H1 (cell line): ENCODE measurements around the gene TINAGL1. TPM values are rescaled to one million over a fixed set of nuclear protein-coding genes. Genes with fewer than 3 reads are reported as not detected.

Source experiments
- CTCF ChIA-PET: fragments of 300-600 bp; sonication (Branson Sonifier 250); formaldehyde crosslinking; loops from one replicate; lab custom pipeline; 2021; ENCODE audit not compliant: partially characterized antibody; lab: Charles Lee
- POLR2A ChIA-PET: fragments of 300-600 bp; sonication (Branson Sonifier 250); formaldehyde crosslinking; loops from one replicate; lab custom pipeline; 2021; ENCODE audit warnings: inconsistent platforms; ENCODE audit not compliant: partially characterized antibody; lab: Charles Lee
- DNase-seq, 2 experiments: peaks; one replicate each; pipeline versions ENCODE4 v3.0.0 to v3.0.0-alpha.2; 2010 to 2022; ENCODE audit warnings: low spot score in 2 of 2, low read depth in 1 of 2, mixed read lengths in 1 of 2
- FAIRE-seq: peaks from 2 replicates; lab custom pipeline; 2011; peaks lifted over from hg19 to GRCh38; lab: Jason Lieb, UNC
- H2AFZ ChIP-seq: 2 replicates; pipeline ENCODE4 v1.8.1; 2012; ENCODE audit warnings: low read length, inconsistent platforms
- H2AK5ac ChIP-seq: 2 replicates; pipeline ENCODE4 v1.6.1; 2013; ENCODE audit warnings: low read depth, low read length
- H2BK120ac ChIP-seq: replicated peaks from 2 replicates; pipeline ENCODE3; 2013; ENCODE audit warnings: low read depth, low read length, inconsistent platforms
- H2BK12ac ChIP-seq: 2 replicates; pipeline ENCODE4 v1.6.1; 2013; ENCODE audit warnings: low read depth, low read length
- H2BK15ac ChIP-seq: 2 replicates; pipeline ENCODE4 v1.6.1; 2013; ENCODE audit warnings: low read length
- H2BK20ac ChIP-seq: 2 replicates; pipeline ENCODE4 v1.6.1; 2013; ENCODE audit warnings: low read length
- H2BK5ac ChIP-seq: 2 replicates; pipeline ENCODE4 v1.6.1; 2013; ENCODE audit warnings: low read depth, low read length
- H3K14ac ChIP-seq: 2 replicates; pipeline ENCODE4 v1.6.1; 2013; ENCODE audit warnings: inconsistent platforms; ENCODE audit not compliant: insufficient read length
- H3K18ac ChIP-seq: 2 replicates; pipeline ENCODE4 v1.6.1; 2013; ENCODE audit warnings: low read length; ENCODE audit errors: extremely low read depth
- H3K23ac ChIP-seq: 2 replicates; pipeline ENCODE4 v1.6.1; 2013; ENCODE audit warnings: inconsistent platforms; ENCODE audit not compliant: insufficient read length
- H3K23me2 ChIP-seq: 2 replicates; pipeline ENCODE4 v1.6.1; 2013; ENCODE audit warnings: low read depth, low read length
- H3K27ac ChIP-seq: 2 replicates; pipeline ENCODE4 v1.6.1; 2011; ENCODE audit warnings: low read depth, low read length, inconsistent platforms
- H3K27me3 ChIP-seq, 4 experiments: replicated peaks in 1 of 4; 1 replicate in 1 of 4; 2 replicates in 3 of 4; pipeline versions ENCODE4 v1.6.1 to v1.8.1; 2011 to 2013; ENCODE audit warnings: low read length in 3 of 4, mild to moderate bottlenecking in 3 of 4, inconsistent platforms in 2 of 4, mixed read lengths in 2 of 4, moderate library complexity in 1 of 4; ENCODE audit not compliant: control insufficient read depth in 3 of 4, insufficient read depth in 3 of 4; ENCODE audit errors: extremely low read depth in 1 of 4
- H3K36me3 ChIP-seq, 4 experiments: 2 replicates each; pipeline versions ENCODE4 v1.6.1 to v1.8.1; 2011 to 2013; ENCODE audit warnings: mild to moderate bottlenecking in 4 of 4, low read length in 3 of 4, moderate library complexity in 2 of 4, control low read depth in 1 of 4, inconsistent platforms in 1 of 4; ENCODE audit not compliant: insufficient read depth in 4 of 4, control insufficient read depth in 2 of 4
- H3K4ac ChIP-seq: replicated peaks from 2 replicates; pipeline ENCODE3; 2013; ENCODE audit warnings: low read length, low read depth, mixed read lengths, inconsistent platforms; ENCODE audit not compliant: insufficient read length
- H3K4me1 ChIP-seq, 4 experiments: replicated peaks in 1 of 4; 1 replicate in 1 of 4; 2 replicates in 3 of 4; pipeline versions ENCODE4 v1.6.1 to v1.8.1; 2011 to 2013; ENCODE audit warnings: low read length in 3 of 4, inconsistent platforms in 2 of 4, mixed read lengths in 1 of 4; ENCODE audit not compliant: insufficient read depth in 4 of 4, control insufficient read depth in 3 of 4
- H3K4me2 ChIP-seq, 2 experiments: 2 replicates each; pipeline versions ENCODE4 v1.6.1 to v1.8.1; 2011 to 2013; ENCODE audit warnings: low read depth in 2 of 2, low read length in 2 of 2, control low read depth in 1 of 2, inconsistent platforms in 1 of 2, mild to moderate bottlenecking in 1 of 2; ENCODE audit not compliant: insufficient read depth in 1 of 2
- H3K4me3 ChIP-seq, 4 experiments: fragments of 200-600, 300-600 bp in 1 of 4; sonication (generic), shearing (Covaris generic), sonication (Bioruptor Twin) in 1 of 4; 2 replicates each; pipeline versions ENCODE4 v1.5.1 to v1.8.1; 2011 to 2016; ENCODE audit warnings: low read length in 4 of 4, low read depth in 3 of 4, control low read depth in 2 of 4, inconsistent platforms in 2 of 4, mild to moderate bottlenecking in 2 of 4, mixed read lengths in 1 of 4, moderate library complexity in 1 of 4; ENCODE audit not compliant: insufficient read depth in 2 of 4; ENCODE audit errors: extremely low read depth in 1 of 4
- H3K56ac ChIP-seq: replicated peaks from 2 replicates; pipeline ENCODE3; 2013; ENCODE audit warnings: low read depth, mild to moderate bottlenecking, mixed read lengths, low read length, inconsistent platforms; ENCODE audit not compliant: insufficient read length
- H3K79me1 ChIP-seq: 2 replicates; pipeline ENCODE4 v1.6.1; 2013; ENCODE audit warnings: low read depth, low read length, control low read depth
- H3K79me2 ChIP-seq, 2 experiments: 2 replicates each; pipeline versions ENCODE4 v1.6.1 to v1.8.1; 2012 to 2013; ENCODE audit warnings: low read length in 2 of 2, mild to moderate bottlenecking in 2 of 2, inconsistent platforms in 1 of 2; ENCODE audit not compliant: insufficient read depth in 2 of 2, control insufficient read depth in 1 of 2
- H3K9ac ChIP-seq, 4 experiments: replicated peaks in 1 of 4; 1 replicate in 1 of 4; 2 replicates in 3 of 4; pipeline versions ENCODE4 v1.6.1 to v1.8.1; 2011 to 2013; ENCODE audit warnings: low read depth in 3 of 4, low read length in 3 of 4, control low read depth in 2 of 4, mild to moderate bottlenecking in 2 of 4, moderate library complexity in 2 of 4, inconsistent platforms in 1 of 4; ENCODE audit errors: extremely low read depth in 1 of 4
- H3K9me3 ChIP-seq, 2 experiments: 2 replicates each; pipeline versions ENCODE4 v1.6.1 to v1.8.1; 2012 to 2013; ENCODE audit warnings: mild to moderate bottlenecking in 2 of 2, moderate library complexity in 2 of 2, control low read depth in 1 of 2, inconsistent platforms in 1 of 2, low read depth in 1 of 2, low read length in 1 of 2, mixed read lengths in 1 of 2; ENCODE audit not compliant: insufficient read depth in 2 of 2
- H4K20me1 ChIP-seq, 2 experiments: replicated peaks in 1 of 2; 2 replicates each; pipeline versions ENCODE3 to v1.8.1; 2011 to 2013; ENCODE audit warnings: inconsistent platforms in 2 of 2, low read length in 2 of 2, mild to moderate bottlenecking in 1 of 2; ENCODE audit not compliant: insufficient read depth in 2 of 2, control insufficient read depth in 1 of 2
- H4K5ac ChIP-seq: 2 replicates; pipeline ENCODE4 v1.6.1; 2013; ENCODE audit warnings: low read length, low read depth, mixed read lengths, inconsistent platforms; ENCODE audit not compliant: insufficient read length
- H4K8ac ChIP-seq: 2 replicates; pipeline ENCODE4 v1.8.0; 2013; ENCODE audit warnings: mild to moderate bottlenecking, moderate library complexity, low read length, inconsistent platforms; ENCODE audit not compliant: insufficient read depth; ENCODE audit errors: extremely low read depth
- H4K91ac ChIP-seq: replicated peaks from 2 replicates; pipeline ENCODE3; 2013; ENCODE audit warnings: low read length, mixed read lengths, inconsistent platforms; ENCODE audit not compliant: insufficient read length
- EZH2 ChIP-seq: fragments of 200-600 bp; sonication (generic); IDR thresholded peaks from 2 replicates; pipeline ENCODE4 v1.7.1; 2012; ENCODE audit warnings: low read depth, mild to moderate bottlenecking, moderate library complexity, low read length, inconsistent platforms; ENCODE audit not compliant: severe bottlenecking
- GABPA ChIP-seq: IDR thresholded peaks from 2 replicates; pipeline ENCODE4 v1.6.1; 2011; ENCODE audit warnings: mild to moderate bottlenecking, low read length, moderate library complexity, borderline replicate concordance; ENCODE audit not compliant: insufficient read depth
- HDAC2 ChIP-seq, 2 experiments: fragments of 300-600 bp in 1 of 2; sonication (generic) in 1 of 2; IDR thresholded peaks; 2 replicates each; pipeline ENCODE4 v1.6.1; 2011 to 2012; ENCODE audit warnings: low read depth in 2 of 2, low read length in 2 of 2, mild to moderate bottlenecking in 2 of 2, moderate library complexity in 2 of 2, borderline replicate concordance in 1 of 2, inconsistent platforms in 1 of 2
- KDM1A ChIP-seq: fragments of 200-600, 300-600 bp; sonication (generic); IDR thresholded peaks from 2 replicates; pipeline ENCODE4 v1.7.1; 2016; ENCODE audit warnings: mild to moderate bottlenecking, low read length, borderline replicate concordance
- SIRT6 ChIP-seq: IDR thresholded peaks from one replicate; pipeline ENCODE4 v1.7.1; 2012; ENCODE audit warnings: low read length, inconsistent platforms
- TAF7 ChIP-seq: optimal IDR thresholded peaks from 2 replicates; pipeline ENCODE3; 2011; ENCODE audit warnings: low read depth, mild to moderate bottlenecking, inconsistent platforms, low read length, moderate library complexity, borderline replicate concordance
- TEAD4 ChIP-seq: IDR thresholded peaks from 2 replicates; pipeline ENCODE4 v1.6.1; 2012; ENCODE audit warnings: low read depth, low read length, inconsistent platforms, mixed read lengths
- WGBS, 2 experiments: shearing (Covaris generic) in 1 of 2; methylation state at CpG; one replicate each; pipeline versions ENCODE4 v1.1.6 to v1.1.7; 2013 to 2015; ENCODE audit warnings: low lambda C conversion rate in 2 of 2, mixed read lengths in 2 of 2, inconsistent platforms in 1 of 2, low coverage in 1 of 2, missing lambda C conversion rate in 1 of 2; ENCODE audit not compliant: insufficient replicate concordance in 2 of 2, insufficient coverage in 1 of 2, insufficient read length in 1 of 2; ENCODE audit errors: extremely low coverage in 1 of 2, missing lambda C conversion rate in 1 of 2; 5-methylcytosine and 5-hydroxymethylcytosine counted together
- polyA plus RNA-seq, 7 experiments: library from polyadenylated mRNA; depleted of rRNA in 3 of 7; stranded (reverse) in 5 of 7; unstranded in 2 of 7; fragments of >200 nt in 5 of 7; fragments of 200-250 nt in 2 of 7; gene quantifications; 1 replicate in 5 of 7; 2 replicates in 1 of 7; 4 replicates in 1 of 7; pipeline versions ENCODE4 v1.2.1 to v1.2.3, GENCODE V29; 2011 to 2013; ENCODE audit warnings: missing spikeins in 2 of 7, mixed read lengths in 2 of 7
- total RNA-seq: library from RNA; stranded (reverse); fragmentation: NEBNext Ultra II Directional; extraction: Animal tissue kit (Norgen Biotek cat#: 25700); gene quantifications from 2 replicates; pipeline ENCODE4 v1.2.1, GENCODE V29; 2021
- TF ChIP-seq, protein P1 (sequence below), 3 experiments: IDR thresholded peaks; 1 replicate in 2 of 3; 2 replicates in 1 of 3; pipeline versions ENCODE4 v1.5.1 to v1.6.1; 2011; ENCODE audit warnings: low read length in 3 of 3, mild to moderate bottlenecking in 3 of 3, inconsistent platforms in 2 of 3, low read depth in 1 of 3, moderate library complexity in 1 of 3; ENCODE audit not compliant: insufficient read depth in 1 of 3; ENCODE audit errors: control extremely low read depth in 1 of 3
- TF ChIP-seq, protein P2 (sequence below): IDR thresholded peaks from 2 replicates; pipeline ENCODE4 v1.6.1; 2012; ENCODE audit warnings: inconsistent platforms

Gene TINAGL1
- total and polyA plus RNA-seq, 2 of the 8 experiments (the other 6 are each of a cell fraction or from before 2014, with no cell fraction given): 11.2 to 21.7 TPM

DNA sequence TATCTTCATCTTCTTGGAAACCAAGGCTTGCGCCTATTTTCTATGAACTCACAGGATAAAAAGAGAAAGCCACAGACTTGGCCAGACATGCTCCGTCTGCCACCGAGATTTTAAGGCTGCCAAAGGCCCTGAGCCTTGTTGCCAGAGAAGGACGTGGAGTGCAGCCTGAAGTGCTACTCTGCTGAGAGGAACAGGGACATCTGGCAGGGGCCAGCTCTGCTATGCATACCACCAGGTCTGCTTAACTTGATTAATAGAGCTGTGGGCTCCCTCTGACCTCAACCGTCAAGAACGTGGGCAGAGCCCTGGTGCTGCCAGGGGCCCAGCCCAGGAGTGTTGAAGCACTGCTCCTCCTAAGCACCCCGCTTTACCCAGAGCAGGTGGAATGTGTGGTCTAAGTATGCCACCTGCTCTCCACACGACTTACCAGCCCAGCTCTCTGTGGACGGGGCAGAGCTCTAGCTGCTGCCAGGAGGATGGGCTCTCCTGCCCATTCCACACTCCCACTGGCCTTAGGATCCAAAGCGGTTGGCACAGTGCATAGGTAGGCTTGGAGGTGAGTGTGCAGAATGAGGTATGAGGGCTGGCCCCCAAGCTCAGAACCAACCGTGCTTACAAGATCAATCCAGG, 51.7 kb downstream of the TINAGL1 start:
- Histone ChIP-seq H3K4me3 (no peak overlapping the region), H3K27ac (no peak overlapping the region), H2BK12ac (no peak overlapping the region), H3K18ac (no peak overlapping the region), H2AK5ac (no peak overlapping the region), H2BK5ac (no peak overlapping the region), H3K79me2 (no peaks in the 10 kb centered on the region), H4K8ac (no peak overlapping the region), H3K4ac (no peak overlapping the region), H3K27me3 (no peaks in the 10 kb centered on the region), H3K14ac (no peak overlapping the region), H3K4me2 (no peak overlapping the region), H2AFZ (no peak overlapping the region), H3K56ac (no peak overlapping the region), H3K4me1 (peaks cover 0 to 4% (median 0%) of the 10 kb centered on the region in 4 experiments; a peak in 1 of 7 replicates), H3K23me2 (no peaks in the 10 kb centered on the region), H2BK20ac (no peak overlapping the region), H4K20me1 (peaks cover 0 to 5% of the 10 kb centered on the region in 2 experiments), H2BK120ac (no peak overlapping the region), H3K79me1 (no peaks in the 10 kb centered on the region), H3K36me3 (peaks cover 3 to 21% (median 11%) of the 10 kb centered on the region in 4 experiments; a peak in 7 of 8 replicates), H3K9ac (no peak overlapping the region), H4K91ac (no peak overlapping the region), H3K23ac (no peak overlapping the region), H2BK15ac (no peak overlapping the region), H3K9me3 (no peaks in the 10 kb centered on the region), H4K5ac (no peak overlapping the region)
- FAIRE-seq (no peak), DNase-seq (no peak)
- CTCF ChIA-PET: interaction anchor here (1.1 to 2.9 kb wide), 4 partner anchors 9 to 60 kb away, joined by 3 to 11 read pairs (median 4); no protein-coding TSS in a partner anchor
- 87% methylated on average over 11 of the region's 11 CpGs; no CpG with 5 or more reads in 1 of the 2 experiments for WGBS, 2 experiments
- POLR2A ChIA-PET: interaction anchor here (0.6 to 2.1 kb wide), 4 partner anchors 11 to 19 kb away, joined by 3 to 7 read pairs (median 4); partner anchors contain the start of gene HCRTR1
- TF ChIP-seq, protein P1, sequence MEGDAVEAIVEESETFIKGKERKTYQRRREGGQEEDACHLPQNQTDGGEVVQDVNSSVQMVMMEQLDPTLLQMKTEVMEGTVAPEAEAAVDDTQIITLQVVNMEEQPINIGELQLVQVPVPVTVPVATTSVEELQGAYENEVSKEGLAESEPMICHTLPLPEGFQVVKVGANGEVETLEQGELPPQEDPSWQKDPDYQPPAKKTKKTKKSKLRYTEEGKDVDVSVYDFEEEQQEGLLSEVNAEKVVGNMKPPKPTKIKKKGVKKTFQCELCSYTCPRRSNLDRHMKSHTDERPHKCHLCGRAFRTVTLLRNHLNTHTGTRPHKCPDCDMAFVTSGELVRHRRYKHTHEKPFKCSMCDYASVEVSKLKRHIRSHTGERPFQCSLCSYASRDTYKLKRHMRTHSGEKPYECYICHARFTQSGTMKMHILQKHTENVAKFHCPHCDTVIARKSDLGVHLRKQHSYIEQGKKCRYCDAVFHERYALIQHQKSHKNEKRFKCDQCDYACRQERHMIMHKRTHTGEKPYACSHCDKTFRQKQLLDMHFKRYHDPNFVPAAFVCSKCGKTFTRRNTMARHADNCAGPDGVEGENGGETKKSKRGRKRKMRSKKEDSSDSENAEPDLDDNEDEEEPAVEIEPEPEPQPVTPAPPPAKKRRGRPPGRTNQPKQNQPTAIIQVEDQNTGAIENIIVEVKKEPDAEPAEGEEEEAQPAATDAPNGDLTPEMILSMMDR (IDR thresholded peaks at IDR 0.05; ENCODE audit: control extremely low read depth in 1 of 3, insufficient read depth in 1 of 3, low read depth in 1 of 3, low read length in 3 of 3): no peak
- no peak for TF ChIP-seq TAF7
- TF ChIP-seq KDM1A: no peak
- TF ChIP-seq GABPA: no peak
- TF ChIP-seq, protein P2, sequence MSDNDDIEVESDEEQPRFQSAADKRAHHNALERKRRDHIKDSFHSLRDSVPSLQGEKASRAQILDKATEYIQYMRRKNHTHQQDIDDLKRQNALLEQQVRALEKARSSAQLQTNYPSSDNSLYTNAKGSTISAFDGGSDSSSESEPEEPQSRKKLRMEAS: no peak
- TF ChIP-seq SIRT6: no peak
- no peak for TF ChIP-seq TEAD4
- TF ChIP-seq HDAC2 (IDR thresholded peaks at IDR 0.05; ENCODE audit: borderline replicate concordance in 1 of 2, low read depth in 2 of 2, low read length in 2 of 2): no peak
- no peak for TF ChIP-seq EZH2
